Panc1 (cell line): ENCODE results near the gene SLIT3.

Experiments
- CTCF ChIP-seq: fragments of 450-650 bp; IDR thresholded peaks from 2 replicates; pipeline ENCODE4 v1.5.1; 2017; ENCODE audit warnings: mild to moderate bottlenecking
- POLR2AphosphoS5 ChIP-seq: IDR thresholded peaks from 2 replicates; pipeline ENCODE4 v1.6.1; 2012; ENCODE audit warnings: mild to moderate bottlenecking, low read depth, low read length, moderate library complexity
- REST ChIP-seq, 2 experiments: IDR thresholded peaks; 2 replicates each; pipeline ENCODE4 v1.6.1; 2011 to 2012; ENCODE audit warnings: low read depth in 2 of 2, control low read depth in 1 of 2, low read length in 1 of 2, mild to moderate bottlenecking in 1 of 2, moderate library complexity in 1 of 2; ENCODE audit not compliant: insufficient read depth in 1 of 2
- TCF7L2 ChIP-seq: IDR thresholded peaks from 2 replicates; pipeline ENCODE4 v1.6.1; 2011; ENCODE audit warnings: mild to moderate bottlenecking, low read depth, low read length, inconsistent platforms

GRCh38 chr5:169160405-169160901 lies 140.5 kb downstream of the SLIT3 start:
- 0 out of 2 replicates have a peak, but pooled peaks have one; percentile 17 for TF ChIP-seq CTCF
- TF ChIP-seq TCF7L2, result no peak
- TF ChIP-seq POLR2AphosphoS5, result no peak
- TF ChIP-seq REST (IDR thresholded peaks at IDR 0.05; ENCODE audit: insufficient read depth in 1 of 2, low read depth in 2 of 2, low read length in 1 of 2), result no peak
